HS-27A (cell line): ENCODE data around the gene KPNA2.
"Not testable (repeated sequence)": the region's sequence is repeated elsewhere in the genome, so short reads cannot be mapped to it uniquely, and the experiment has no call there.

Experiments
- DNase-seq: peaks from one replicate; pipeline ENCODE4 v3.0.0-alpha.2; 2012; ENCODE audit warnings: low read depth, missing footprints

Gene KPNA2

DNA sequence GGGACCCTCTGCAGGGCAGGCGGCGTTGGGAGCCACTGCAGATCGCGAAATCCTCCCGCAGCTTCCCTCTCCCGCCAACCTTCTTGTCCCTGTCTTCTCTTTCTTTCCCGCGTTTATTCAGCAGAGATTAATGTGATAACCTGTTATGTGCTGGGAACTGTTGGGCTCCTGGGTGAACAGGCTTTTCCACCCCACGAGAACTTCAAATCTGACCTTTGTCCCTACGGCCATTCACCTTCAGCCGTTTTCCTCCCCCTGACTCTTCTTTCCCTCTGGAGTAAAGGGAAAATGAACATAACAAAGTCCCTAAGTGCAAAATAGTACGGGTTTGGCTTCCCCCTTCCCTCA is 15.2 kb upstream of the KPNA2 start:
- DNase-seq, result no peak

DNA sequence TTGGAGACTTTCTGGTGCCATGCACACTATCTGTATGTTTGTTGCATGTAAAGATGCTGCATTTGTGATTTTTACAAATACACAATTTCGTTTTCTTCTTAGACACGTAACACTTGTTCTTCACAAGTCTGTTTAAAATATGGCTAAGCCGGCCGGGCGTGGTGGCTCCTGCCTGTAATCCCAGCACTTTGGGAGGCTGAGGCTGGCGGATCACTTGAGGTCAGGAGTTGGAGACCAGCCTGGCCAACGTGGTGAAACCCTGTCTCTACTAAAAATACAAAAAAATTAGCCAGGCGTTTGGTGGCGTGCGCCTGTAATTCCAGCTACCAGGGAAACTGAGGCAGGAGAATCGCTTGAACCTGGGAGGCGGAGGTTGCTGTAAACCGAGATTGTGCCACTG is 14.7 kb upstream of the KPNA2 start:
- DNase-seq, result not testable (repeated sequence)

DNA sequence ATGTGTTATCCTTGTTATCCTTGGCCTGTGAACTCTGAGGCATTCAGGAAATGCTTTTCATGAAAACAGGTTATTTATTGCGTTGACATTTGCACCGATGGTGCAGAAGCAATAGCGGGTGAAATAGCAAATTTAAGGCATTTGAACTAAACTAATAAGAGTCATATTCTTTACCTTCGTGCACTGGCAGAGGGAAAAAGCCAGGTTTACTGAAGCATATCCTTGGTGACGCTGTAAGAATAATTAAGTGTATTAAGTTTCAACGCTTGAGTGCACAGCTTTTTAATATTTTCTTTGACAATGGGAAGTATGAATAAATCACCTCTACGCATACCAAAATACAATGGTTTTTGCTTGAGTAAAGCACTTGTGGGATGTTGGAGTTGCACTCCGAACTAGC is 13.6 kb upstream of the KPNA2 start:
- DNase-seq, result no peak

GRCh38 chr17:68022547-68022946 is 13.0 kb upstream of the KPNA2 start:
- not testable (repeated sequence) for DNase-seq

DNA sequence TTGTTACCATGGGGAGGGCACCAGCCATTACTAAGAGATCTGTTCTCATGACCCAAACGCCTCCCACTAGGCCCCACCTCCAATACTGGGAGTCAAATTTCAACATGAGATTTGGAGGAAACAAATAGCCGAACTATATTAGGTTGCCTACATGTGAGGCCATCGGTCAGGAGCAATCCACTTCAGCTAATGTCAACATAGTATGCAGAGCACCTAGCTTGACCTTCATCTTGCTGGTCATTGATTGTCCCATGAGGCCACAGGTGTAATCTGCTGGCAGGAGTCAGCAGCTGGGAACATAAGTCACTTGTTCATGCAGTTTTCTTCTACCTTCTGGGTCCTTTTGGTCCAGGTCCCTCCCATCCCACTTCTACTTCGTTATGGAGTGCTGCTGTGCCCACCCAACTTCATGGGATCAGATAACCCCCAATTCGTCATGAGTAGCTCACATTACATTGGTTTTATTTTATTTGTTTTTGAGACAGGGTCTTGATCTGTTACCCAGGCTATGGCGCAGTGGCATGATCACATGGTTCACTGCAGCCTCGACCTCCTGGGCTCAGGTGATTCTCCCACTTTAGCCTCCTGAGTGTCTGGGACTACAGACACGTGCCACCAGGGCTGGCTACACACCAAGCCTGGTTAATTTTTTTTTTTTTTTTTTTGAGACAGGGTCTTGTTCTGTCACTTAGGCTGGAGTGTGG is 5.9 kb upstream of the KPNA2 start:
- no peak for DNase-seq

GRCh38 chr17:68033636-68034451 is 1.7 kb upstream of the KPNA2 start:
- DNase-seq, result no peak

- no peak for DNase-seq
Observed at GRCh38 chr17:68034452-68034776, 1.1 kb upstream of the KPNA2 start.

- DNase-seq, result no peak
Observed at GRCh38 chr17:68035131-68035522, 408 bp upstream of the KPNA2 start.

- no peak for DNase-seq
Observed at GRCh38 chr17:68036304-68037147, 991 bp downstream of the KPNA2 start.

- no peak for DNase-seq
Observed at GRCh38 chr17:68047153-68047846, 11.8 kb downstream of the KPNA2 start.

DNA sequence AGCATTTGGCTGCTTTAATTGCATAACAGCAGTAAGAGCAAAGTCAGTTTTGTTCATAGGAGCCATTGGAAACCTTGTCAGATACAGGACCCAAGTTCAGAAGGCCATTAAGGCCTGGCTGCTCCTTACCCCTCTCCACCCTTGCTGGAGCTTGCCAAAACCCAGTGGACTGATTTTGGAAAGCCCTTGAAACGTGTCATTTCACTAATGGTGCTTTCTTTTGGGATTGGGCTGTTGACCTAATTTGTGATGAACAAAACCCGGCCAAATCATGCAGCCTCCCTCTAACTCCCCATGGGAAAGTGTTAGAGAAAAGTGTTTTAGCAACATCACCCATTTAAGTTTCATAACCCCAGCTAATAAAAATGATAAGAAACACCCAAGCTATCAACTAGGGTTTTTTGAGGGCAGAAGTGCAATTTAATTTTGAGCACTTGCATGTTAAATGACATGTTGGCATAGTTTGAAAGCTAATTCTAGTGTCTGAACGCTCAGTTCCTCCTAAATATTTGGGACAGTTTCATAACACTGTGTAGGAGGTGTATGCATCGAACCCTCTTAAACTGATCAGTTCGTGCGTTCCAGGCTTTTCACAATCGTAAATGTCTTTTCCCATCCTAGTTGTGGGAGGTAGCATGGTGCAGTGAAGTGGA is 12.5 kb downstream of the KPNA2 start:
- DNase-seq, result not testable (repeated sequence)

DNA sequence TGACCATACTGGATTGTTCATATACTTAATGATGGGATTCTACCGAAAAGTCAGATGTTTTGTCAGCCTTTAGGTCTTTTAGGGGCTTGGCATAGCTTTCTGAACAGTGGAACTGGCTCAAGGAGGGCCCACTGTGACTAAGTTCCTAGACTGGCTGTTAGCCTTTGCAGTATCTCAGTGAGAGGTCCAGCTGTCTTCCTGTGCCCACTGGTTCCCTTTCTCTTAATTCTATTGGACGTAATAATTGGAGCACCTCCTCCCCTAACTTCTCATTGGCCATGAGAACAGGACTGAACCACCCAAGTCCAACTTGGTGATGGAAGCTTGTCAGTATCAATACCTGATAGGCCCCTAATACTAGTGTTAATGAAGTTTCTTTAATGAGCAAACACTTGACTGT is 13.5 kb downstream of the KPNA2 start:
- no peak for DNase-seq

- DNase-seq, result not testable (repeated sequence)
Observed at GRCh38 chr17:68049812-68050437, 14.4 kb downstream of the KPNA2 start.

- DNase-seq, result not testable (repeated sequence)
Observed at GRCh38 chr17:68051321-68052312, 16.1 kb downstream of the KPNA2 start.

DNA sequence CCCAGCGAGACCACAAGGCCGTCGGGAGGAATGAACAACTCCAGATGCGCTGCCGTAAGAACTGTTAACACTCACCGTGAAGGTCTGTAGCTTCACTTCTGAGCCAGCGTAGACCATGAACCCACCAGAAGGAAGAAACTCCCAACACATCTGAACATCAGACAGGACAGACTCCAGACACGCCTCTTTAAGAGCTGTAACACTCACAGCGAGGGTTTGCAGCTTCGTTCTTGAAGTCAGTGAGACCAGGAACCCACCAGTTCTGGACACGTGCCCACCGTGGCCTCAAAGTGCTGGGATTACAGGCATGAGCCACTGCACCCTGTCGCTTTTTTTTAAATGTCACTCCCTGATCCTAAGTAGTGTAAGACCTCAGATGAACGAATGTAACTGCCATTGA is 17.3 kb downstream of the KPNA2 start:
- DNase-seq, result no peak

GRCh38 chr17:68053231-68054013 is 17.9 kb downstream of the KPNA2 start:
- no peak for DNase-seq

GRCh38 chr17:68054296-68054900 is 18.9 kb downstream of the KPNA2 start:
- DNase-seq, result no peak

- DNase-seq, result no peak
Observed at GRCh38 chr17:68057531-68057952, 22.0 kb downstream of the KPNA2 start.

DNA sequence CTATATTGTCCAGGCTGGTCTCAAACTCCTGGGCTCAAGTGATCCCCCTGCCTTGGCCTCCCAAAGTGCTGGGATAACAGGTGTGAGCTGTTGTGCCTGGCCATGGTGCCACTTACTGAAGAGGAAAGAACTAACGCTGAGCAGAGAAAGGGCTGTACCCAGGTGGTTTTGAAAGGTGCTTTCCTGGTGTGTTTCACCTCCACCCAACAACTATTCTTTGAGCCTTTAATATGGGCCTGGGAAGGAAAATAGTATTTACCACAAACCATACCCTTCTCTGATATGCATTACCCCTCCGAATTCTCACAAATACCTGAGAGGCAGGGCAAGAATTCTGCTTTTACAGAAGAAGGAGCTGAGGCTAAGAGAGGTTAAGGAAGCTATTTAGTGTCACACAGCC is 24.8 kb downstream of the KPNA2 start:
- no peak for DNase-seq
